Endothelial cell of umbilical vein (primary cell): Measurements from ENCODE around the gene FMNL2. TPM values are rescaled to one million over a fixed set of nuclear protein-coding genes. Genes with fewer than 3 reads are reported as not detected.
"Not testable (repeated sequence)": the region's sequence is repeated elsewhere in the genome, so short reads cannot be mapped to it uniquely, and the experiment has no call there.

ENCODE experiments used
- BruUV-seq: library from RNA; stranded (reverse); fragments of 400-500 nt; replicated peaks from 2 replicates; lab custom pipeline; 2021; lab: Mats Ljungman, UMichigan
- CTCF ChIA-PET: fragments of 300-600, 350-600 bp; sonication (Branson Sonifier 250); formaldehyde crosslinking; loops from one replicate; lab custom pipeline; 2021; ENCODE audit warnings: antibody characterized with exemption, inconsistent platforms; lab: Charles Lee
- POLR2A ChIA-PET: fragments of 300-600, 350-600 bp; sonication (Branson Sonifier 250); formaldehyde crosslinking; loops from one replicate; lab custom pipeline; 2021; ENCODE audit warnings: antibody characterized with exemption, inconsistent platforms; lab: Charles Lee
- DNase-seq: peaks from one replicate; pipeline ENCODE4 v3.0.0-alpha.2; 2011; ENCODE audit warnings: low read depth, low spot score
- FAIRE-seq: peaks from 2 replicates; lab custom pipeline; 2011; peaks lifted over from hg19 to GRCh38; lab: Jason Lieb, UNC
- H2AFZ ChIP-seq: 2 replicates; pipeline ENCODE4 v1.6.0; 2012; ENCODE audit warnings: low read depth, low read length, control low read depth, inconsistent platforms
- H3K27ac ChIP-seq: 2 replicates; pipeline ENCODE4 v1.5.1; 2011; ENCODE audit warnings: low read depth, mild to moderate bottlenecking, control low read depth, low read length, moderate library complexity; ENCODE audit not compliant: insufficient read depth
- H3K27me3 ChIP-seq, 2 experiments: 2 replicates each; pipeline versions ENCODE4 v1.6.0 to v1.6.1; 2011; ENCODE audit warnings: low read length in 2 of 2, mixed read lengths in 1 of 2; ENCODE audit not compliant: control insufficient read depth in 2 of 2, insufficient read depth in 2 of 2
- H3K36me3 ChIP-seq, 2 experiments: 2 replicates in 1 of 2; 3 replicates in 1 of 2; pipeline ENCODE4 v1.5.1; 2011; ENCODE audit warnings: low read length in 2 of 2, mild to moderate bottlenecking in 1 of 2, moderate library complexity in 1 of 2; ENCODE audit not compliant: control insufficient read depth in 2 of 2, insufficient read depth in 2 of 2; ENCODE audit errors: extremely low read depth in 1 of 2
- H3K4me1 ChIP-seq: 3 replicates; pipeline ENCODE4 v1.5.1; 2011; ENCODE audit warnings: mild to moderate bottlenecking, low read length; ENCODE audit not compliant: control insufficient read depth, insufficient read depth; ENCODE audit errors: extremely low read depth
- H3K4me2 ChIP-seq: 2 replicates; pipeline ENCODE4 v1.6.1; 2011; ENCODE audit warnings: low read length, control low read depth, mixed read lengths; ENCODE audit not compliant: insufficient read depth
- H3K4me3 ChIP-seq, 3 experiments: fragments of 200-600 bp in 1 of 3; sonication (generic), shearing (Covaris generic) in 1 of 3; replicated peaks in 1 of 3; 2 replicates each; pipeline ENCODE4 v1.5.1; 2011 to 2016; ENCODE audit warnings: control low read depth in 3 of 3, low read length in 3 of 3, mild to moderate bottlenecking in 2 of 3, inconsistent platforms in 1 of 3, low read depth in 1 of 3, moderate library complexity in 1 of 3; ENCODE audit not compliant: insufficient read depth in 1 of 3
- H3K79me2 ChIP-seq: 2 replicates; pipeline ENCODE4 v1.6.0; 2012; ENCODE audit warnings: low read length, inconsistent platforms; ENCODE audit not compliant: control insufficient read depth, insufficient read depth
- H3K9ac ChIP-seq: replicated peaks from 2 replicates; pipeline ENCODE3; 2011; ENCODE audit warnings: low read length, control low read depth; ENCODE audit not compliant: insufficient read depth; ENCODE audit errors: extremely low read depth
- H3K9me1 ChIP-seq: replicated peaks from 3 replicates; pipeline ENCODE4 v1.6.0; 2011; ENCODE audit warnings: mild to moderate bottlenecking, low read length; ENCODE audit not compliant: control insufficient read depth, insufficient read depth; ENCODE audit errors: extremely low read depth
- H3K9me3 ChIP-seq: replicated peaks from 2 replicates; pipeline ENCODE4 v1.5.1; 2012; ENCODE audit warnings: low read length, inconsistent platforms; ENCODE audit not compliant: control insufficient read depth, insufficient read depth
- H4K20me1 ChIP-seq: replicated peaks from 2 replicates; pipeline ENCODE3; 2011; ENCODE audit warnings: mild to moderate bottlenecking, low read length; ENCODE audit not compliant: control insufficient read depth, insufficient read depth; ENCODE audit errors: extremely low read depth
- CTCF ChIP-seq, 2 donors: IDR thresholded peaks; 1 replicate in 1 of 2; 2 replicates in 1 of 2; pipeline ENCODE4 v1.5.1; 2011; ENCODE audit warnings: low read length in 2 of 2, mild to moderate bottlenecking in 2 of 2, moderate library complexity in 2 of 2, control low read depth in 1 of 2, inconsistent platforms in 1 of 2, low read depth in 1 of 2; ENCODE audit not compliant: insufficient read depth in 1 of 2; ENCODE audit errors: extremely low read depth in 1 of 2
- EZH2 ChIP-seq: IDR thresholded peaks from 2 replicates; pipeline ENCODE4 v1.6.1; 2012; ENCODE audit warnings: borderline replicate concordance, low read depth, mild to moderate bottlenecking, moderate library complexity, low read length, inconsistent platforms; ENCODE audit not compliant: severe bottlenecking
- FOS ChIP-seq: IDR thresholded peaks from 2 replicates; pipeline ENCODE4 v1.6.1; 2011; ENCODE audit warnings: mild to moderate bottlenecking, low read length, moderate library complexity, borderline replicate concordance; ENCODE audit not compliant: insufficient read depth
- GATA2 ChIP-seq: IDR thresholded peaks from 2 replicates; pipeline ENCODE4 v1.7.0; 2011; ENCODE audit warnings: low read depth, mild to moderate bottlenecking, moderate library complexity, mixed read lengths, low read length; ENCODE audit not compliant: insufficient read length, insufficient read depth
- JUN ChIP-seq: IDR thresholded peaks from 2 replicates; pipeline ENCODE4 v1.6.1; 2011; ENCODE audit warnings: borderline replicate concordance, low read depth; ENCODE audit not compliant: insufficient read length, insufficient read depth
- MAX ChIP-seq: IDR thresholded peaks from 2 replicates; pipeline ENCODE4 v1.6.1; 2011; ENCODE audit not compliant: insufficient read depth, insufficient read length
- MYC ChIP-seq: IDR thresholded peaks from one replicate; pipeline ENCODE4 v1.6.1; 2011; ENCODE audit warnings: mild to moderate bottlenecking, low read depth, low read length
- POLR2A ChIP-seq: IDR thresholded peaks from 2 replicates; pipeline ENCODE4 v1.6.1; 2012; ENCODE audit warnings: low read depth, mild to moderate bottlenecking, control low read depth, low read length
- POLR2AphosphoS5 ChIP-seq: IDR thresholded peaks from 2 replicates; pipeline ENCODE4 v1.6.1; 2012; ENCODE audit warnings: low read depth, mild to moderate bottlenecking, control low read depth, low read length, moderate library complexity; ENCODE audit not compliant: insufficient read depth
- dilution Hi-C: fragments of 300-500 bp; cut with MboI; formaldehyde crosslinking; loops from one replicate; pipeline ENCODE4 v1.15.0; 2019; ENCODE audit warnings: low sequenced_read_pairs; ENCODE audit not compliant: extremely low pct_ligation_motif_present
- intact Hi-C: fragments of 100-400 bp; cut with micrococcal nuclease; formaldehyde crosslinking; loops from one replicate; pipeline ENCODE4 v1.10.0; 2022
- polyA plus RNA-seq, 4 experiments: library from polyadenylated mRNA; depleted of rRNA in 3 of 4; stranded (reverse) in 3 of 4; unstranded in 1 of 4; fragments of >200 nt; gene quantifications; 2 replicates each; pipeline versions ENCODE4 v1.2.1 to v1.2.3, GENCODE V29; 2011 to 2012; ENCODE audit warnings: missing spikeins in 1 of 4
- total RNA-seq: library from RNA; stranded (reverse); gene quantifications from 2 replicates; pipeline ENCODE4 v1.2.3, GENCODE V29; 2021

FMNL2 gene
- total and polyA plus RNA-seq, 2 donors (not counting 3 experiments of a cell fraction or from before 2014, with no cell fraction given): 8.3 to 28.0 TPM

GRCh38 chr2:152474523-152474922 is 139.5 kb downstream of the FMNL2 start:
- H3K9ac ChIP-seq, H2AFZ ChIP-seq, H3K36me3 ChIP-seq, dilution Hi-C loops, H4K20me1 ChIP-seq, H3K27me3 ChIP-seq, POLR2A ChIA-PET, H3K9me1 ChIP-seq, DNase-seq, H3K4me3 ChIP-seq, FAIRE-seq, H3K9me3 ChIP-seq, BruUV-seq, H3K4me1 ChIP-seq, H3K27ac ChIP-seq, H3K4me2 ChIP-seq, intact Hi-C loops: not testable (repeated sequence)
- CTCF ChIA-PET: interaction anchor here (1.9 kb wide), 1 partner anchor 11 kb away, joined by 5 read pairs; no protein-coding TSS in a partner anchor
- H3K79me2 ChIP-seq: peaks cover 25% of the 10 kb centered on the region

GRCh38 chr2:152475982-152476381 is 141.0 kb downstream of the FMNL2 start:
- Histone ChIP-seq H3K27ac (no peak overlapping the region), H3K4me2 (no peak overlapping the region), H3K9me1 (no peaks in the 10 kb centered on the region), H3K4me1 (peaks cover 2% of the 10 kb centered on the region), H2AFZ (no peak overlapping the region), H3K9ac (no peak overlapping the region), H3K4me3 (no peak overlapping the region), H3K27me3 (no peaks in the 10 kb centered on the region), H3K36me3 (no peaks in the 10 kb centered on the region), H3K79me2 (peaks cover 18% of the 10 kb centered on the region), H4K20me1 (peaks cover 2% of the 10 kb centered on the region), H3K9me3 (no peaks in the 10 kb centered on the region)
- POLR2A ChIA-PET: no interaction called here
- TF ChIP-seq EZH2: no peak
- TF ChIP-seq FOS: no peak
- TF ChIP-seq MYC: no peak
- no peak for TF ChIP-seq GATA2
- no peak for TF ChIP-seq JUN
- no peak for TF ChIP-seq POLR2AphosphoS5
- TF ChIP-seq POLR2A: no peak
- no peak for TF ChIP-seq CTCF (IDR thresholded peaks at IDR 0.05; ENCODE audit: extremely low read depth in 1 of 2, insufficient read depth in 1 of 2, low read depth in 1 of 2, low read length in 2 of 2)
- no peak for TF ChIP-seq MAX
- DNase-seq: no peak
- dilution Hi-C loops: no loop called here
- no TSS peak for BruUV-seq
- CTCF ChIA-PET: interaction anchor here (1.4 kb wide), 1 partner anchor 10 kb away, joined by 4 read pairs; no protein-coding TSS in a partner anchor
- peak; percentile 28 for FAIRE-seq
- intact Hi-C loops: no loop called here
